GM21423 (cell line): Measurements from ENCODE around the gene ZCCHC14.
"Not testable (repeated sequence)": the region's sequence is repeated elsewhere in the genome, so short reads cannot be mapped to it uniquely, and the experiment has no call there.

Experiments used
- ATAC-seq: cut with Tn5 transposase; IDR thresholded peaks from one replicate; pipeline ENCODE4 v1.9.1; 2021; ENCODE audit warnings: mild to moderate bottlenecking, moderate library complexity; ENCODE audit not compliant: unreplicated experiment

Gene ZCCHC14

DNA sequence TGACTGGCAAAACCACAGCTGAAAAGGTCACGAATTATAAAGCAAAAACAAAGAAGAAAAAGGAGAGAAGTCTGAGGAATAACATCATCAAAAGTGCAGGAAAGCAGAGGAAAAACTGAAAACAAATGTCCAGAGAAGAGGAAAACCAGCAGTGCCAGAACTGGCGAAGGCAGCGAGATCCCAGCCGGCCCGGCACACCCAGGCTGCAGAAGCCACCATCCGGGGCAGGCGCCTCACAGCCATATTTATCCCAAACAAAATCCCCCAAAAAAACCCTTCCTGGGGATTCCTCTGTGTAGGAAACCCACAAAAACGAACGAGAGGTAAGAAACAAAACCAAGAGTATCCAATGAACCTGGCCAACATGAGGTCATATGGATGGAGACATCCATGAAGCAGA lies 10.6 kb downstream of the ZCCHC14 start:
- ATAC-seq = no peak

DNA sequence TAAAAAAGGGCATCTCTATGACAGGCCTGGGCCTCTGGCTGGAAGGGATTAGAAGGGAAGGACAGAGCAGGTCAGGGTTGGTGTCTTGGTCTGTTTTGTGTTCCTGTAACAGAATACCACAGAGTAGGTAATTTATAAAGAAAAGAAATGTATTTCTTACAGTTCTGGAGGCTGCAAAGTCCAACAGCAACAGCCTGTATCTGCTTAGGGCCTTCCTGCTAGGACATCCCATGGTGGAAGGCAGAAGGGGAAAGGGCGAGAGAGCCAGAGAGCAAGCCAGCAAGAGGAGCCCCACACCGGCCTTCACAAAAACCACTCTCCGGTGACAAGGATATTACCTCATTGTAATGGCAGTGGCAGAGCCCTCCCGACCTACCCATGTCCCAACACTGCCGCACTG lies 11.1 kb downstream of the ZCCHC14 start:
- ATAC-seq = not testable (repeated sequence)

DNA sequence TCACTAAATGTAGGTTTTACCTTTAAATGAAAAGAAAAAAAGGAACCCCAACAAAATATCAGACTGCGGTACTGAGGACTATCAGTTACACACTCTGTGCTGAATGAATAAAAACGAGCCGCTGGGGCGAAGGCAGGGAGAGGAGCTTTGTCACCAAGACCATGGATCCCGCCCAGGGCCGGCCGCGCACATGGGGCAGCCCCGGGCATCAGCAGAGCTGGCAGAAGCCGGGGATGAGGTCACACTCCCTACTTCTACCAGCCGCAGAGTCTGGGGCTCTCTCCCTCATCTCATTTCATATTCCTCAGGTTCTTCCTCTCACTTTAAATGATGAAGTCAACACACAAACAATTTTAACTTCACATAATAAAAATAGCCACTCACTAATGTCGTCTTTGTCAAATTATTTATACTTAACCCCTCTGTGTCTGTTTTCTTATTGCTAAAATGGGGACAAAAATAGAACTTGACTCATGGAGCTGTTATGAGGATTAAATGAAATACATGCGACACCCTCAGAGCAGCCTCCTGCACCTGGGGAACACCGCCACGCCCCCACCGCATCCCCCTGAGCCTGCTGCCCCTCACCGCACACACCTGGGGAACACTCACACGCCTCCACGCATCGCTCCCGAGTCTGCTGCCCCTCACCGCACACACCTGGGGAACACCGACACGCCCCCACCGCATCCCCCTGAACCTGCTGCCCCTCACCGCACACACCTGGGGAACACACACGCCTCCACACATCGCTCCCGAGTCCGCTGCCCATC lies 15.4 kb downstream of the ZCCHC14 start:
- ATAC-seq = not testable (repeated sequence)

DNA sequence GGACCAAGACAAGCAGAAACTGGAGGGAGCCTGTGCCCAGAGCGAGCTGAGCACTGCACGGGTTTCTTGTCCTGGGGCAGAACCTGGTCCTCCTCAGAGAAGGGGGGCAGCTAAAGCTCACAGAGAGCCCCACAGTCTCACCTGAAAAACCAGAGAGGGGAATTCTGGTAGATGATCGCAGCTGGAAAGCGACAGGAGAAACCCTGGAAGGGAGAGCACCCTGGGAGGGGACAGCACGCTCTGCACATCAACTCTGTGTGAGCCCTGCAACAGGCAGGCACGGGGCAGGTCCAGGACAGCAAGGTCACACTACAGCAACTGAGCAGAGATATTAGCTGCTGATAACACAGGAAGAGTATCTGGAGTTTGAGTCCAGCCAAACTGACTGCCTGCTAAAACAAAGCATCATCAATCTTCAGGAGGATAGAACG lies 18.2 kb downstream of the ZCCHC14 start:
- ATAC-seq = no peak

DNA sequence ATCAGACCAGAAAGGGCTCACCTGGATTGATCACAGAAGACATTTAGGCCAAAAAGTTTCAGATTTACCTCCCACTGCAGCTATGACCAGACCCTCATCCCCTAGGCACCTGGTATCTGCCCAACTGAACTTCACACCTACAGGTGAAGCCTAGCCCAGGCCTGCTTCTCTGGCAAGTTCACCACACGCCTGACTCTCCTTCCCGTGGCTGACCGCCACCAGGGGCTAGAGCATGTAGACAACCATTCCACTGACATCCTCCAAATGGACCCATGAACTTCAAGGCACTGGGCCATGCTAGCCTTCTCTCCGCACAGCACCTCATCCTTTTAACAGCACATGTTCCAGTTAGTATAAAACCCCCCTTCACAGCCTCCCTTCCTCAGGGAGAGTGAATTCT lies 18.8 kb downstream of the ZCCHC14 start:
- no peak for ATAC-seq

DNA sequence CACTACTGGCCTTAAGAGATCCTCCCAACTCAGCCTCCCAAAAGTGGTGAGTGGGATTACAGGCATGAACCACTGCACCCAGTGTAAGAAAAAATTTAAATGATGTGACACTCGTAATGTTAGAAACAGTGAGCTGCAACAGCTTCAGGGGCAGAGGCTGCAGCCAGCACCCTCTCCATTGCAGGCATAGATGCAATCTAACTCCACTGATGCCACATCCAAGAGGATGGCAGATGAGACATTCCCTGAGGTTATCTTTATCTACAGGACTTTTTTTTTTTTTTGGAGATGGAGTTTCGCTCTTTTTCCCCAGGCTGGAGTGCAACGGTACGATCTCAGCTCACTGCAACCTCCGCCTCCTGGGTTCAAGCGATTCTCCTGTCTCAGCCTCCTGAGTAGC lies 19.9 kb downstream of the ZCCHC14 start:
- no peak for ATAC-seq

DNA sequence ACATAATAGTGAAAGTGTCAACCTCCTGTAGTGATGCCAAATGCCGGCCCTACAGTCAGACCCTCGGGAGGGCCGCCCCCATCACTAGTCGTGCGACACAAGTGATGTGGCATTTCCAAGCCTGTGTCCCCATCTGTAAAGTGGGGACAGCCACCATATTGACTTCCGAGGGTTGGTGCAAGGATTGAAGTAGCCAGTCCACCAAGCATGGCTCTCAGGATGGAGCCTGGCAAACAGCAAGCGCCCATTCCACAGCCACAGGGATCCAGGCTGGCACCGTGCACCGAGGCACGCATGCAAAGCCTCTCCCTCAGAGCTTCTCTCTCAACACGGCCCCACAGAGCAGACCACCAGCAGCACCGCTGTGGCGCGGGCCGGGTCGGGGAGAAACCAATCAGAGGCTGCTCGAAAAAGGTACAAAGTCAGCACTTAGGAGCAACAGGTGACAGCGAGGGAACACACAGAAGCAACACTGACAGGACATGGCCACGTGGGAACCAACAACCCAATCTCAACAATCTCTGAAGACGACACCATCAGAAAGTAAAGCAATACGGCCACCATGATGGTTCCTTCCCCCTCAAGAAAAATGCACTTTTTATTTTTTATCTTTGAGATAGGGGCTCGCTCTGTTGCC lies 20.6 kb downstream of the ZCCHC14 start:
- no peak for ATAC-seq

DNA sequence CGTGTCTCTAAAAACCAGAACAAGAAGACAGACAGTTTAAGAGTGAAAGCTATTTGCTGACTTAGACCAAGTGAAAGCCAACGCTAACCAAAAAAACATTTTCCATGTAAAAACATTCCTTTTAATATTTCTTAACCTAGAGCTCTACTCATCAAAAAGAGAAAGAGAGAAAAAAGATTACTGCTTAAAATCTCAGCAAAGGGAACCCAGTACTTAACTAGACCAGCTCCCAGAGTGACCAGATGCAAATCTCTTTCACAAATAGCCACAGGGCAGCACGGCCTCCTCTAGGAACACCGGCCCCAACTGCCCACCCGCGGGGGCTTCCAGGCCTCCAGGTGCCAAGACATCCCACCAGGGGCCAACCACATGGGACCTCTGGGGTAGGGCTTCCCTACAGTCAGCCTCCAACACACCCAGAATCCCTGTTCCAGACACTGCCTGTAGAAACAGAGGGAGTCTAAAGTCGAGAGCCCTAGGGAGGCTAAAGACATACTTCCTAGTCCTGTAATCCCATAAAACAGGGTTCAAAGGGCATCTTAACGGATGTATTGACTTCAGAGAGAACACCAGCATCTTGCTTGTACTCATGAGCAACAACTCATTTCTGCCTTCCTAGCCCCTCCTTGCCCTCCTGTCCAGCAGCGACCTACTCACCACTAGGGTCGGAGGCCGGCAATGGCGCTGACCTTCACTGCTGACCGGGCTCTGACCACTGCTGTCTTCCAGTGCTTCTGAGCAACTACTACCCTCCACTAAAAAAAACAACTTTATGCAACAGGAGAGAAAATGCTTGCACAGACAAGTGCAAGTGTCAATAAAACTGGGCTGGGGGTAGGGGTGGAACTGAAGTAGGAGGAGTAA lies 21.3 kb downstream of the ZCCHC14 start:
- no peak for ATAC-seq

DNA sequence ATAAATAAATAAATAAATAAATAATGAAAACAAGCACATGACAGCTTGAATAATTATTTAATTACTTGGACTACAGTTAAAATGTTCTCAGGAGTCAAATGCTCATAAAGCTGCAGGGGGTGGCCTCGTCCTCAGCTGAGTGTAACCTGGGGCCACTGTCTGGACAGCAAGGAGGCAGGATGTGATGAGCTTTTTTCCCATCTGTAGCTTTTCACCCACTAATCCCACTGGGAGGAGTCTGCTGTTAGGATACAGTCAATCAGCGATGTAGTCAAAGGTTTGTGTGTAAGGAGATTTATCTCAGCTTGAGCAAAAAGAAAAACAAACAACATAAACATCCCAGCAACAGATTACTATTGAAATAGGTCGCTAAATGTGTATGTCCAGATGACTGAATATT lies 22.5 kb downstream of the ZCCHC14 start:
- no peak for ATAC-seq

DNA sequence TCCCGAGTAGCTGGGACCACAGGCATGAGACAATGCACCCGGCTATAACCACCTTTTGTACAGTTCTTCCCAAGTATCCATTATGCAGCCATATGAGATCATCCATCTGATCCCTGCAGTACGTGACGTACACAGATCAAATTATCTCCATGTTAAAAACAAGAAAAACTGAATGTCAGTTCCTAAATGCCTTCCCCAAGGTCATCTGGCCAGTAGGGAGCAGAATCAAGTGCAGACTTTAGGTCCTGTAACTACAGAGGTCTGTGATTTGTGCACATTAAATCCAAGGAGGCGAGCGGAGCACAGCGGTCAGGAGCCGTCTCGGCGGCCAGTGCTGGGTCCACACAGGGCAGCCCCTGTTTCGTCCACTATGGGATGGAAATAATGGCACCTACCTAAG lies 23.7 kb downstream of the ZCCHC14 start:
- no peak for ATAC-seq

DNA sequence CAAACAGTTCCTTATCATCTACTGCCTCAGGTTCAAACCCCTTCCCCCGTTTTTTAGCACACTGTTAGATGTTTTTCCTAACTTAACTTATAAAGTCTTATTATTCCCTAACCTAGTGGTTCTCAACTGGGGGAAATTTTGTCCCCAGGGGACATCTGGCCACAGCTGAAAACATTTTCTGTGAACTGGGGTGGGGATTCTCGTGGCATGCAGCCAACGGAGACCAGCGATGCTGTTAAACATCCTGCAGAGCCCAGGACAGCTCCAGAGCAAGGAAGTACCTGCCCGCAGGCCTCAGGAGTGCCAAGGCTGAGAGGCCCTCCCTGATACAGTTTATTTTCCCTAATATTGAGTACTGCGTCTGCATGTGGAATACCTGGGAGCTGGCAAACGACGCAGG lies 24.3 kb downstream of the ZCCHC14 start:
- no peak for ATAC-seq

DNA sequence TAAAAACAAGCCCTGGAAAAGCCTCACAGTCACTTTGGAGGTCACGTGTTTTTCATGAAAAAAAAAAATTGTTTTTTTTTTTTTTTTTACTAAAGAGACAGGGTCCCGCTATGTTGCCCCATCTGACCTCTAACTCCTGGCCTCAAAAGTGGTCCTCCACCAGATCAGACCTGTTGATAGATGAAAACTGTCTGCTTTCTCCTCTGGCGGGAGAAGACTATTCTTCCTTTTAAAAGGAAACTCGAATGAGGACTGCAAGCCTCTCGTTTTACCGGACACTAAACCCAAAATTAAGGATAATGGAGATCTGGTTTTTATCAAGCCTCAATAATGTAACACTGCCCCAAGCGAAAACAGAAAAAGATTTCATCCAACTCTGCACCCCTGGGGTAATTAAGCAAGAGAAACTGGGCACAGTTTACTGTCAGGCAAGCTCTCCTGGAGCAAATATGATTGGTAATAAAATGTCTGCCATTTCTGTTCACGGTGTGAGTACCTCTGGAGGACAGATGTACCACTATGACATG lies 25.8 kb downstream of the ZCCHC14 start:
- no peak for ATAC-seq

DNA sequence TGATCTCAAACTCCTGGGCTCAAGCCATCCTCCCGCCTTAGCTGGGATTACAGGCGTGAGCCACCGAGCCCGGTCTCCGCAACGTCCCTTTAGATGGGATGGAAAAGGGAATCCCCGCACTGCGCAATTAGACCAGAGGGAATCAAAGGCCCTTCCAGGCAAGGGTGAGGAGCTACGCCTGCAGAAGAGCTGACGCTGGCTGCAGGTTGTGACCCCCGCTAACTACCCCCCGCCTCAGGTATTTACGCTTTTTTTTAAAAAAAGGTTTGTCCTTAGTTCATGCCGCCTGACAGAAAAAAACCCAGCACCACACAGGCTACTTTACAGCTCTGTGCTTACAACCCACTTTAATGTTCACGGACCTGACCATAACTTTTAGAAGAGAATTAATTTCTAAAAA lies 26.9 kb downstream of the ZCCHC14 start:
- no peak for ATAC-seq

DNA sequence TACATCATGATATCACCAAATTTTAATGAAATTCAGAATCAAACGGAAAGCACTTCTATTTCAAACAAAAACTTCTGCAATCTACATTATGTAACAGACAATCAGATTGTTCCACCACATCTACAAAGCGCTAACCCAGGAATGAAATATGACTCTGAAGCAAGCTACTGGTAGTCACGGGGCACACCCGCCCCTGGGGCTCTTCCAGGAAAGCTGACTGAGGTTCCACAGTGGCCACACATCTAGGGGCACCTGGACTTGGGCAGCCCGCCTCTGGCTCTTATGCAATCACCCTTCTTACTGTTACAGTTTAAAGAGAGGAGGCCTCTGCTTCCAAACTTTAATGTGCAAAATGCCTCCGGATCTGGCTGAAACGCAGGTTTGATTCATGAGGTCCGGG lies 27.5 kb downstream of the ZCCHC14 start:
- no peak for ATAC-seq

DNA sequence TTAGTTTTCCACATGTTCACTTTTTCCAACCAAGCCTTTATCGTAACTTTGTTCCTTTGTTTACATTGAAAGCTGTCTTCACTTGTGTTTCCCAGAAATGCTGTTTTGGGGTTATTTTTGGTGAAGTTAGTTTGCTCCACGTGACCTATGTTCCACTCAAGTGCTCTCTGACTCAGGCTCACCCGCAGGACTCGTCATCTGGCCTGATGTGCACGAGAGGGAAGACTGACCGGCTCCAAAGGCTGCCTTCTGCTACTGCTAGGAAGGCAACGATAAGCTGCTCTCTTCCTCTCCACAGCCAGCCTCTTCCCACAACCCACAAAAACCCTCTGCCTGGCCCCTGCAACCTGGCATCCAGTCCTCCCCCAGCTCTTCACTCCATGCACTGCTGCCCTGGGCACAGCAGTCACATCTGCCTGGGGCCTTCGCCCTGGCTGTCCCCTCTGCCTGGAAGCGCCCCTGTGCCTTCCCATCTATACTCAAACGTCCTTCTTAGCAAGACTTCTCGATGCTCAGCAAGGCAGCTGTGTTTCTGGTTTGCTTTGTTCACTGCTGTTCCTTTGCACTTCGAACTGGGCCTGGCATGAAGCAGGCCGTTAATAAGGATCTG lies 28.0 kb downstream of the ZCCHC14 start:
- ATAC-seq = peak; percentile 47

DNA sequence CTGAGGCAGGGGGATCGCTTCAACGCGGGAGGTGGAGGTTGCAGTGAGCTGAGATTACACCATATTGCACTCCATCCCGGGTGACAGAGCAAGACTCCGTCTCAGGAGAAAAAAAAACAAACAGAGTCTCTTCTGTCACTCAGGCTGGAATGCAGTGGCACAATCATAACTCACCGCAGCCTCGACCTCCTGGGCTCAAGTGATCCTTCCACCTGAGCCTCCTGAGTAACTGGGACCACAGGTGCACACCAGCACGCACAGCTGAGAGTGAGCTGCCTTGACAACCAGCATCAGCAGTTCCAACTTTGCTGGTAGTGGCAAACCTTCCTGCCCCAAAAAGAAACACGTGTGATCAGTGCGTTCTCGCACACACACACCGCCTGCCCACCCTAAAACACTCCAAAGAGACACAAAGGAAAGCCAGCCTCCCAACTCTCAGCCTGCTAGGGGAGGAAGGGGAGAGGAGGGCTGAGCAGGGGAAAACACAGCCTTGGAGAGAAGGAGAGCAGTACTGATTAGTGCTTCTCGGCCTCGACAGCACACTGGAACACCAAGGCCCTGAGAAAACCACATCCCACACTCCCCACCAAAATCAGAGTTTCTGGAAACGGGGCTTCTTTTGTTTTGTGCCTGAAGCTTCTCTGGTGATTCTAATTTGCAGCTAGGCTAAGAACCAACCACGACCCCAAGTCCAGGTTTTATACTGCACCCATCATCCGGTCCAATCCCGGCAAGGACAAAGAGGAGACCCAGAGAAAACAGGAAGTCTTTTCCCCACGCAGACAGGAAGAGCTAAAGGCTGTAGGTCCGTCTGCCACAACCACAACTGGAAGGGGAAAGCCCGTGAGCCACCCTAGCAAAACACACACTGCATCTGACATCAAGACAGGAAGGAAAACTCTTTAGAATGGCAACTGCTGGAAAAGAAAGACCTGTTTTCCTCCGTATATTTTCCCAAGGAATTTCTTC lies 28.8 kb downstream of the ZCCHC14 start:
- peak; percentile 44 for ATAC-seq

DNA sequence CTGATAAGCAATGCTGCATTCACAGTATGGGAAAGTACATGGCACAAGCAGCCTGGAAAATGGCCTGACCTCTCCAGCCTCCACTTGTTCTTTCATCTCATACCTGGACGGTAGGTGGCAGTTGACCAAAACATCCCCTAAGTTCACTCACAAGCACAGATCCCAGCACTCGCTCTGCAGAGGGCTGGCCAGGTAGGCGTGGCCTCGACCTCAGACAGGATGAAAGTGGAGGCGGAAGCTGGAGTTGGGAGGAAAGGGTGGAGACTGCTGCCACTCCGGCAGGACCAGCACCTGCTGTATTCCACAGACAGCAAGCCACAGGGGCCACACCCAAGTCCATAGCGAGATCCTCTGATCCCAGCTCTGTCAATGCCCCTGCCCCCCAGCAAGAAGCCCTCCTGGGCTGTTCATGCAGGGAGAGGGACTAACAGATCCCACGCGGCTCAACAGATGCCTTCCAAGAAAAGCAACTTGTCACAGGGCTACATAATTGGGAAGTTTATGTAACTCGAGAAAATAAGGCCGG lies 31.3 kb downstream of the ZCCHC14 start:
- no peak for ATAC-seq

DNA sequence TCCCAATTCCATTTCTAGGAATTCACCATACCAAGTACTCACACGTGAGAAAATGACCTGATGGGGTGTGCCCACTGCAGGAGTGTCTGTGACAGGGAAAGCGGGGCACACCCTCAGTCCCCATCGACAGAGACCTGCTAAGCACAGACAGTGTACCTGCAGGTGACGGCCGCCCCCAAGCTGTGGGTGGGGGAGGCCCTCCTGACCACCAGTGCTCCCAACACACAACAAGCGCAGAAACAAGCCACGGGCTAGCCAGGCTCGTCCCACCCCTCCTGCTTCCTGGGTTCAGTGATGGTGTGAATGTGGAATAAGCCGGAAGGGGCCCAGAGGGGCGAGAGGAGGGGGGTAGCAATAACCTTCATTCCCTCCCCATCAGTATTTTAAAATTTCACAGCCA lies 31.9 kb downstream of the ZCCHC14 start:
- ATAC-seq = no peak

DNA sequence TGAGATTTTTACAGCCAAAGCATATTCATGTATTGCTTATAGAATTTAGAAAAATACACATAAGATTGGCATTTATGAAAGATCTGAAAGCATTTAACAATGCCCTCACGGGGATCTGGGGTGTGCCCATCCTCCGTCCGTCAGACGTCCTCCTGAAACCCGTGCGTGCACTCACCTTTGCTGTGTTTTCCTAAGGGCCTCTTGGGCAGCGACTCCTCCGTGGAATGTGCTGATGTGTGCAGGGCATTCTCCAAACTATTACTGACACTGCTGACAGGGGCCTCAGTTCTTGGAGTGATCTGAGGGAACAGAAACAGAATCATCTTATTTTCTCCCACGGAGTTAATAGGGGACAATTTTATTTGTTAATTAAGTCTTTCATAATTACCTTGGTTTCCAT lies 33.0 kb downstream of the ZCCHC14 start:
- ATAC-seq = no peak

DNA sequence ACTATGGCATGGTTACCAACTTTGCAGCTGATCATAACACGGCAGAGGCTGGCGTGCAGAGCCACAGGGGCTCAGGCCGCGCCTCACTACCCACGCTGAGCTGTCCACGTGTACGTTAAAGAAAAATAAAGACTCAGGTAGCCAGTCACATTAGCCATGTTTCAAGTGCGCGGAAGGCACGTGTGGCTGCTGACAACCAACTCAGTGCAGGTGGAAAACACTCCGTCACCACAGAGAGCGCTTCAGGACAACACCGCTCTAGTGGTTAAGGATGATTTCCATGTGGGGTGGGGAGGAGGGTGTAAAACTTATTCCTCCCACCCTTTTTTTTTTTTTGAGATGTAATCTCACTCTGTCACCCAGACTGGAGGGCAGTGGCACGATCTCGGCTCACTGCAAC lies 33.8 kb downstream of the ZCCHC14 start:
- ATAC-seq = no peak
